Temporal lobe (tissue), 1 donor: ENCODE results near the gene EIF5A2. TPM values are rescaled to one million over a fixed set of nuclear protein-coding genes. Genes with fewer than 3 reads are reported as not detected.

Source experiments
- total RNA-seq: library from RNA; depleted of rRNA; stranded (reverse); fragments of >200 nt; gene quantifications from one replicate; pipeline ENCODE4 v1.2.3, GENCODE V29; 2014

Gene EIF5A2
- total RNA-seq, 1 donor from 2014 or later: 4.2 TPM

Other genes starting within 250 kb of the EIF5A2 start
- 12.5 TPM for gene RPL22L1, start 38.4 kb downstream of the EIF5A2 start, total RNA-seq
- gene SLC2A2, start 118.1 kb upstream of the EIF5A2 start, total RNA-seq: not detected